ENCODE measurements around the gene C4orf54. TPM values are rescaled to one million over a fixed set of nuclear protein-coding genes. Genes with fewer than 3 reads are reported as not detected.

C4orf54 gene
- polyA plus RNA-seq, result 0.18 TPM
- long read RNA-seq, donor 1, result 0 reads
- long read RNA-seq, donor 2, result 0 reads
- long read RNA-seq, donor 3, result 0 reads
- long read RNA-seq, donor 4, result 0 reads
- long read RNA-seq, donor 5, result 0 reads
- long read RNA-seq, donor 6, result 0 reads
- long read RNA-seq, donor 7, result 0 reads
- long read RNA-seq, donor 8, result 0 reads
- long read RNA-seq, donor 9, result 0 reads
- long read RNA-seq, donor 10, result 0 reads
- long read RNA-seq, donor 11, result 0 reads

GRCh38 chr4:99657798-99658197 lies at the start of gene C4orf54:
Gene C4orf54 (minus strand): TSS chr4:99657828. CDS start chr4:99654648, 3,180 bp downstream.
- Histone ChIP-seq H3K4me3 (ENCODE audit: low read length) (no peak within 1 kb of the TSS), H3K27ac (ENCODE audit: low read length) (no peak within 1 kb of the TSS), H3K36me3 (ENCODE audit: control insufficient read depth, insufficient read depth, low read length) (no peaks in the 10 kb centered on the region), H3K9me3 (ENCODE audit: control insufficient read depth, low read depth, low read length) (peaks cover 3% of the 10 kb centered on the region), H3K27me3 (ENCODE audit: control insufficient read depth, insufficient read depth, low read length) (no peaks in the 10 kb centered on the region), H3K4me1 (ENCODE audit: control insufficient read depth, insufficient read depth, low read length) (no peaks in the 10 kb centered on the region)
- 100% methylated on average over 1 of the region's 1 CpG for WGBS (ENCODE audit: insufficient coverage, low lambda C conversion rate)
- no peak for DNase-seq

GRCh38 chr4:99705891-99706290 lies 48.3 kb upstream of the C4orf54 start:
- Histone ChIP-seq H3K27ac (ENCODE audit: low read length) (no peak overlapping the region), H3K4me3 (ENCODE audit: low read length) (no peak overlapping the region), H3K9me3 (ENCODE audit: control insufficient read depth, low read depth, low read length) (no peaks in the 10 kb centered on the region), H3K36me3 (ENCODE audit: control insufficient read depth, insufficient read depth, low read length) (no peaks in the 10 kb centered on the region), H3K27me3 (ENCODE audit: control insufficient read depth, insufficient read depth, low read length) (no peaks in the 10 kb centered on the region), H3K4me1 (ENCODE audit: control insufficient read depth, insufficient read depth, low read length) (no peaks in the 10 kb centered on the region)
- no CpG with 5 or more reads among the region's 2 CpGs for WGBS (ENCODE audit: insufficient coverage, low lambda C conversion rate)
- DNase-seq, result no peak

- H3K4me3 ChIP-seq (ENCODE audit: low read length), result no peak overlapping the region
These were observed 39.2 kb upstream of the C4orf54 start for GRCh38 chr4:99696801-99697200.

GRCh38 chr4:99693140-99693539 lies 35.5 kb upstream of the C4orf54 start:
- Histone ChIP-seq H3K4me1 (ENCODE audit: control insufficient read depth, insufficient read depth, low read length) (no peaks in the 10 kb centered on the region), H3K9me3 (ENCODE audit: control insufficient read depth, low read depth, low read length) (peaks cover 8% of the 10 kb centered on the region), H3K27me3 (ENCODE audit: control insufficient read depth, insufficient read depth, low read length) (no peaks in the 10 kb centered on the region), H3K36me3 (ENCODE audit: control insufficient read depth, insufficient read depth, low read length) (no peaks in the 10 kb centered on the region), H3K27ac (ENCODE audit: low read length) (no peak overlapping the region), H3K4me3 (ENCODE audit: low read length) (no peak overlapping the region)
- no CpG with 5 or more reads among the region's 1 CpG for WGBS (ENCODE audit: insufficient coverage, low lambda C conversion rate)
- no peak for DNase-seq

More at GRCh38 chr4:99696801-99697200, 39.2 kb upstream of the C4orf54 start:
- H3K9me3 ChIP-seq (ENCODE audit: control insufficient read depth, low read depth, low read length), result peaks cover under 1% of the 10 kb centered on the region
- no peaks in the 10 kb centered on the region for H3K4me1 ChIP-seq (ENCODE audit: control insufficient read depth, insufficient read depth, low read length)
- no CpG with 5 or more reads among the region's 3 CpGs for WGBS (ENCODE audit: insufficient coverage, low lambda C conversion rate)
- H3K27me3 ChIP-seq (ENCODE audit: control insufficient read depth, insufficient read depth, low read length), result no peaks in the 10 kb centered on the region
- H3K36me3 ChIP-seq (ENCODE audit: control insufficient read depth, insufficient read depth, low read length), result no peaks in the 10 kb centered on the region
- no peak overlapping the region for H3K27ac ChIP-seq (ENCODE audit: low read length)
- DNase-seq, result no peak

GRCh38 chr4:99690990-99691389 lies 33.4 kb upstream of the C4orf54 start:
- H3K4me1 ChIP-seq (ENCODE audit: control insufficient read depth, insufficient read depth, low read length), result no peaks in the 10 kb centered on the region
- peaks cover 8% of the 10 kb centered on the region for H3K9me3 ChIP-seq (ENCODE audit: control insufficient read depth, low read depth, low read length)
- H3K27me3 ChIP-seq (ENCODE audit: control insufficient read depth, insufficient read depth, low read length), result no peaks in the 10 kb centered on the region
- no peaks in the 10 kb centered on the region for H3K36me3 ChIP-seq (ENCODE audit: control insufficient read depth, insufficient read depth, low read length)
- no peak for DNase-seq
- no peak overlapping the region for H3K27ac ChIP-seq (ENCODE audit: low read length)
- H3K4me3 ChIP-seq (ENCODE audit: low read length), result no peak overlapping the region

GRCh38 chr4:99690472-99690871 lies 32.8 kb upstream of the C4orf54 start:
- no peaks in the 10 kb centered on the region for H3K4me1 ChIP-seq (ENCODE audit: control insufficient read depth, insufficient read depth, low read length)
- no peak overlapping the region for H3K27ac ChIP-seq (ENCODE audit: low read length)
- H3K27me3 ChIP-seq (ENCODE audit: control insufficient read depth, insufficient read depth, low read length), result no peaks in the 10 kb centered on the region
- no peak overlapping the region for H3K4me3 ChIP-seq (ENCODE audit: low read length)
- H3K9me3 ChIP-seq (ENCODE audit: control insufficient read depth, low read depth, low read length), result peaks cover 8% of the 10 kb centered on the region
- no peak for DNase-seq
- H3K36me3 ChIP-seq (ENCODE audit: control insufficient read depth, insufficient read depth, low read length), result no peaks in the 10 kb centered on the region

GRCh38 chr4:99687120-99687519 lies 29.5 kb upstream of the C4orf54 start:
- Histone ChIP-seq H3K9me3 (ENCODE audit: control insufficient read depth, low read depth, low read length) (peaks cover 8% of the 10 kb centered on the region), H3K27me3 (ENCODE audit: control insufficient read depth, insufficient read depth, low read length) (no peaks in the 10 kb centered on the region), H3K36me3 (ENCODE audit: control insufficient read depth, insufficient read depth, low read length) (no peaks in the 10 kb centered on the region), H3K4me1 (ENCODE audit: control insufficient read depth, insufficient read depth, low read length) (no peaks in the 10 kb centered on the region), H3K27ac (ENCODE audit: low read length) (no peak overlapping the region), H3K4me3 (ENCODE audit: low read length) (no peak overlapping the region)
- no peak for DNase-seq
- WGBS (ENCODE audit: insufficient coverage, low lambda C conversion rate), result no CpG with 5 or more reads among the region's 1 CpG

- H3K36me3 ChIP-seq (ENCODE audit: control insufficient read depth, insufficient read depth, low read length), result no peaks in the 10 kb centered on the region
- no peaks in the 10 kb centered on the region for H3K27me3 ChIP-seq (ENCODE audit: control insufficient read depth, insufficient read depth, low read length)
- H3K27ac ChIP-seq (ENCODE audit: low read length), result no peak overlapping the region
- no CpG with 5 or more reads among the region's 2 CpGs for WGBS (ENCODE audit: insufficient coverage, low lambda C conversion rate)
- H3K4me3 ChIP-seq (ENCODE audit: low read length), result no peak overlapping the region
- no peaks in the 10 kb centered on the region for H3K9me3 ChIP-seq (ENCODE audit: control insufficient read depth, low read depth, low read length)
- no peak for DNase-seq
- H3K4me1 ChIP-seq (ENCODE audit: control insufficient read depth, insufficient read depth, low read length), result no peaks in the 10 kb centered on the region
These were observed 27.6 kb upstream of the C4orf54 start for GRCh38 chr4:99685234-99685633.

- no peak overlapping the region for H3K4me3 ChIP-seq (ENCODE audit: low read length)
- DNase-seq, result no peak
- H3K27me3 ChIP-seq (ENCODE audit: control insufficient read depth, insufficient read depth, low read length), result no peaks in the 10 kb centered on the region
- H3K9me3 ChIP-seq (ENCODE audit: control insufficient read depth, low read depth, low read length), result no peaks in the 10 kb centered on the region
- no peak overlapping the region for H3K27ac ChIP-seq (ENCODE audit: low read length)
- H3K36me3 ChIP-seq (ENCODE audit: control insufficient read depth, insufficient read depth, low read length), result no peaks in the 10 kb centered on the region
- H3K4me1 ChIP-seq (ENCODE audit: control insufficient read depth, insufficient read depth, low read length), result no peaks in the 10 kb centered on the region
- WGBS (ENCODE audit: insufficient coverage, low lambda C conversion rate), result 79% methylated on average over 2 of the region's 4 CpGs
These were observed 26.3 kb upstream of the C4orf54 start for GRCh38 chr4:99683895-99684294.

- Histone ChIP-seq H3K36me3 (ENCODE audit: control insufficient read depth, insufficient read depth, low read length) (no peaks in the 10 kb centered on the region), H3K27me3 (ENCODE audit: control insufficient read depth, insufficient read depth, low read length) (no peaks in the 10 kb centered on the region), H3K9me3 (ENCODE audit: control insufficient read depth, low read depth, low read length) (no peaks in the 10 kb centered on the region), H3K27ac (ENCODE audit: low read length) (no peak overlapping the region), H3K4me1 (ENCODE audit: control insufficient read depth, insufficient read depth, low read length) (no peaks in the 10 kb centered on the region), H3K4me3 (ENCODE audit: low read length) (no peak overlapping the region)
- no peak for DNase-seq
- 100% methylated on average over 1 of the region's 1 CpG for WGBS (ENCODE audit: insufficient coverage, low lambda C conversion rate)
These were observed 22.3 kb upstream of the C4orf54 start for GRCh38 chr4:99679976-99680375.

GRCh38 chr4:99679204-99679603 lies 21.6 kb upstream of the C4orf54 start:
- H3K36me3 ChIP-seq (ENCODE audit: control insufficient read depth, insufficient read depth, low read length), result no peaks in the 10 kb centered on the region
- no peaks in the 10 kb centered on the region for H3K9me3 ChIP-seq (ENCODE audit: control insufficient read depth, low read depth, low read length)
- no peaks in the 10 kb centered on the region for H3K27me3 ChIP-seq (ENCODE audit: control insufficient read depth, insufficient read depth, low read length)
- H3K4me1 ChIP-seq (ENCODE audit: control insufficient read depth, insufficient read depth, low read length), result no peaks in the 10 kb centered on the region
- no peak for DNase-seq
- H3K27ac ChIP-seq (ENCODE audit: low read length), result no peak overlapping the region
- WGBS (ENCODE audit: insufficient coverage, low lambda C conversion rate), result no CpG with 5 or more reads among the region's 4 CpGs
- H3K4me3 ChIP-seq (ENCODE audit: low read length), result no peak overlapping the region
